Ureter (tissue), 1 donor: ENCODE results near the gene CLCN3. TPM values are rescaled to one million over a fixed set of nuclear protein-coding genes. Genes with fewer than 3 reads are reported as not detected.
"Not testable (repeated sequence)": the region's sequence is repeated elsewhere in the genome, so short reads cannot be mapped to it uniquely, and the experiment has no call there.

Experiments
- DNase-seq: peaks from one replicate; pipeline ENCODE4 v3.0.0-alpha.2; 2020; ENCODE audit warnings: low spot score
- total RNA-seq: library from RNA; stranded (reverse); gene quantifications from one replicate; pipeline ENCODE4 v1.2.4, GENCODE V29; 2023
- donor health status: DM: yes; HTN: yes; CAD: no.

Gene CLCN3
- total RNA-seq, 1 donor from 2014 or later, result 79.2 TPM

- DNase-seq, result no peak
Observed at GRCh38 chr4:169655401-169655800, 35.0 kb downstream of the CLCN3 start.

- DNase-seq, result no peak
Observed at GRCh38 chr4:169657470-169658107, 37.2 kb downstream of the CLCN3 start.

DNA sequence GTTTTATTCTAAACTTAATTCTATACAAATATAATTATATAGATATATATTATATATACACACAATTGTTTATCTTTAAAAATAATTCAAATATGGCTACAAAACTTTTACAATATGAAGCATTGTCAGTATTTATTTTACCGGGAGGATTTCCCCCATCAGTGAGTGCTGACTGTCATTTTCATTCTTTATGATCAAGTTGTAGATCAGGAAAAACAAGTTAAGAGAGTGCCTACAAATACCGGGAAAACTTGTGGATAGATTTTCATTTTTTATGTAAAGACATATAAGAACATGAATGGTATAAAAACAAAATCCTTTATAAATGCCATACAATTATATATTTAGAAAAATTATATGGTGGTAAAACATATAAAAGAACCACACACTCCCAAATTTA lies 37.8 kb downstream of the CLCN3 start:
- no peak for DNase-seq

- no peak for DNase-seq
Observed at GRCh38 chr4:169658975-169659715, 38.8 kb downstream of the CLCN3 start.

DNA sequence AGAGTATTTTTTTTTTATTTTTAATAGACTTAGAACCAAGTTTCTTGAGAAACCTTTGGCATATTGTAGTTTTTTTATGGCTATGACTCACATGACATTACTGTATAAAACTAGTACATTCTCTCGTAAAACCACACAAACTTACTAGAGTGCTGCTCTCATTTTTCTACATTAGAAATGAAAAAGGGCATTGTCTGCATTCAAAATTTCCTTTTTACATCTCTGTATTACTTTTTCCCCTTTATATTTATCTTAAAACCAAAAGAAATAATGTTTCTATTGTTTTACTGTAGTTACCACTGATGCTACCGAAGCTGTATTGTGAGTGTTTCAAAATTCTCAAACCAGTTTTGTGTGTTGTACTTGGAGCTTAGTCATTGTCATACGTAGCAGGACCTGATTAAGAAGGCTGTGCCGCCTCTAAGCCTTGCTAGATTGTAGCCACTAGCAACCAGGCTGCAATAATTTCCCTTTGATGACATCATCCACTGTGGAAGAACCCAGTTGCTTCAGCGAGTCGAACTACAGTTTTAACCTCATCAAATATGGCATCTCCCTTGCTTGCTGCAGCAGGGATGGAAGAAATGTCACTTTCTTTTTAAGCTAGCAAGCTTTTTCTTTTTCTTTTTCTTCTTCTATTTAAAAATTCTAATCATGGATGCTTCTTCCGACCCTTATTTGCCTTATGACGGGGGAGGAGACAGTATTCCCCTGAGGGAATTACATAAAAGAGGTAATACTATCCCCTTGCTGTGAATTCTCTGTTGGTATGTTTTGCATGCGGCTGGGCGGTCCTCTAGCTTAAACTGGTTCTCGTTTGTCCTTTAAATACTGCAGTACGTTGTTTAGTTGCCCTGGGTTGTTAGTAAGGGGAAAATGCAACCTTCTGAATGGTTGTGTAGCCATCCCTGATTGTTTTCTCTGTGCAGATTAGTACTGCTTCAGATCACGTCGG lies 39.6 kb downstream of the CLCN3 start:
- peak; percentile 85 for DNase-seq

- DNase-seq, result no peak
Observed at GRCh38 chr4:169660929-169661328, 40.6 kb downstream of the CLCN3 start.

DNA sequence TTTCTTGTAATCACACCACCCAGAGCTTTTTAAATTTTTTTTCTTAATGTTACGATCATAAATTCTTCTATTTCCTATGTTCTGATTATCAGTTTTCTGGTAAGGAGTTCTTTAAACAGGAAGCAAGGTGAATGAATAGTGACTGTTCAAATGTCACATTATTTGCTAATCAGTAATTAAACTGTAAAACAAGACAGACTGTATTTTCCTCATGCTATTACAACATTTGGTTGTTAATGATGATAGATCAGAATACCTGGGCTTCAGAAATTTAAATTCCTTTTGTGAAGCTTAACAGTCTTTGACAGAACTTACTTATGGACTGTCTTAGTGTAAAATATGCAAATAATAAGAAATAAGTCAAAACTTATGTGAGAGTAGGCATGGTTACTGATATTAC lies 41.4 kb downstream of the CLCN3 start:
- DNase-seq, result no peak

GRCh38 chr4:169662206-169662605 lies 41.8 kb downstream of the CLCN3 start:
- DNase-seq, result no peak

DNA sequence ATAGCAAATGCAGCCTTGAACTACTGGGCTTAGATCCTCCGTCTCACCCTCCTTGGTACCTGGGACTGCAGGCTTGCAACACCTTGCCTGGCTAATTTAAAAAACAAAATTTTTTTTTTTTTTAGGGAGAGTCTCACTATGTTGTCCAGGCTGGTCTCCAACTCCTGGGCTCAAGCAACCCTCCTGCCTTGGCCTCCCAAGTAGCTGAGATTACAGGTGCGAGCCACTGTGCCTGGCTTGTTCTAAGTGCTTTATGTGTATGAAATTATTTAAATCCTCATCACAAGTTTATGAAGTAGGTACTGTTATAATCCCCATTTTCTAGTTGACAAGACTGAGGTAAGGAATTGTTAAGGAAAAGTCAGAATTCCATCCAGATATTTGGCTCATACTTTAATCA lies 43.0 kb downstream of the CLCN3 start:
- DNase-seq, result no peak

DNA sequence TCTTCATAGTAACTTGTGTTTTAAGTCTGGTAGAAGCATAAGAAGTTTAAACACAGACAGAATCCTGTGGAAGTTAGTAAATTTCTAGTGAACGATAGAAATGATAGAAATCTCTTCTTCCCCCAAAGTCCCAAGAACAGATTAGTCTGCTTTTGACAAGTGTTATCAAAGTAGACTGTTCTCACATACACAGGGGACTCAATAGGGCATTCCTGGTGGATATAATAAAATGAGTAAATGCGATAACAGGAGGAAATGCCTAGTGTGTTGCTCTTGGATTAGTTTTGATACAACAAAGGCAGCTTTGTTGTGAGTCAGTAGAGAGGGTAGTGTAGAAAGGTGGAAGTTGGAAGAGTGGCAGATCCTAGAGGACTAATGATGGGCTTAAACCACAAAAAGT lies 43.5 kb downstream of the CLCN3 start:
- no peak for DNase-seq

GRCh38 chr4:169664615-169665014 lies 44.2 kb downstream of the CLCN3 start:
- DNase-seq, result no peak

DNA sequence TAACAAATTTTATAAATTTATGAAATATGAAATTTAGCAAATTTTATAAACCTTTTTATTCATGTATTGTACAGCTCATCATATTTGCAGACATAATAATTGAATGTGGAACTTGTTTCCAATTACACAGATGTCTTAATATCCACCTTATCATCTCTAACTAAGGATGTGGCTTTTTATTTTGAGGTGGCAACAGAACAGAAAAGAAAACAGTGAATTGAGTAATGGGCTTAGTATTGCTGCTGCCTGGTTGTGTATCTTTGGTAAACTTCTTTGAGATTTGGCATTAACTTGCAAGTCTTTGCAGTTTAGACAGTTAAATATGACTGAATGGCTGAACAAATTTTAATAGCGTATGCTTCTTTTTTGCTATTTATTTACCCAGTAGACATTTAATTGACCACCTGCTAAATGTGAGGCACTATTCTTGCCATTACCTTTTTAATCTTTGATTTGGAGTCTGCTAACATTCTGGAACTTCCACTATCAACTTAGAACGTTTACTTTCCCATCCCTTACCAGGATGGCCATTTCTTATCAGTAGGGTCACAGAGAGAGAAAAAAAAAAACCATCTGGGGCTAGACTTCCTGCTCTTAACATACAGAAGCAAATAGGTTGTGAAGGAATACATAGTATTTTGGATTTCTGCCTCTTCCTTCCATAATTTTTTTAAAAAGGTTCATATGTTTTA lies 44.8 kb downstream of the CLCN3 start:
- no peak for DNase-seq

GRCh38 chr4:169668069-169668721 lies 47.8 kb downstream of the CLCN3 start:
- no peak for DNase-seq

DNA sequence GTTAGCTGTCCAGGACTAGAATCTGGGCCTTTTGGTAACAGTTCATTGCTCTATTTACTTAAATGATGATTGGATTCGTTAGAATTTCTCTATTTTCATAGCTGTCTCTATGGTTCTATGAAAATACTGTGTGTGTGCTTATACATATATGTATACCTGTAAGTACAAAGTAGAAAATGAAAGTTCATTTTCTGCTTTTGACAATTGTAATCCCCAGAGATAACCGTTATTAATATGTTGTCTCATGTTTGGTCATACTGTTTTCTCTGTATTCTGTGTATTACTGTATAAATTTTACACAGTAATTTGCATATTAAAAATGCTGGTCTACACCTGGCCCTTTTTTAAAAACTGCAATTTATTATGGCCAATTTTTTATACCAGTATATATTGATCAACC lies 55.4 kb downstream of the CLCN3 start:
- no peak for DNase-seq

GRCh38 chr4:169677150-169677748 lies 56.9 kb downstream of the CLCN3 start:
- DNase-seq, result no peak

DNA sequence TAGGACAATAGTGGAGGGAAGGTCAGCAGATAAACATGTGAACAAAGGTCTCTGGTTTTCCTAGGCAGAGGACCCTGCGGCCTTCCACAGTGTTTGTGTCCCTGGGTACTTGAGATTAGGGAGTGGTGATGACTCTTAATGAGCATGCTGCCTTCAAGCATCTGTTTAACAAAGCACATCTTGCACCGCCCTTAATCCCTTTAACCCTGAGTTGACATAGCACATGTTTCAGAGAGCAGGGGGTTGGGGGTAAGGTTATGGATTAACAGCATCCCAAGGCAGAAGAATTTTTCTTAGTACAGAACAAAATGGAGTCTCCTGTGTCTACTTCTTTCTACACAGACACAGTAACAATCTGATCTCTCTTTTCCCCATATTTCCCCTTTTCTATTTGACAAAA lies 58.1 kb downstream of the CLCN3 start:
- not testable (repeated sequence) for DNase-seq

GRCh38 chr4:169678951-169679591 lies 58.7 kb downstream of the CLCN3 start:
- DNase-seq, result not testable (repeated sequence)

DNA sequence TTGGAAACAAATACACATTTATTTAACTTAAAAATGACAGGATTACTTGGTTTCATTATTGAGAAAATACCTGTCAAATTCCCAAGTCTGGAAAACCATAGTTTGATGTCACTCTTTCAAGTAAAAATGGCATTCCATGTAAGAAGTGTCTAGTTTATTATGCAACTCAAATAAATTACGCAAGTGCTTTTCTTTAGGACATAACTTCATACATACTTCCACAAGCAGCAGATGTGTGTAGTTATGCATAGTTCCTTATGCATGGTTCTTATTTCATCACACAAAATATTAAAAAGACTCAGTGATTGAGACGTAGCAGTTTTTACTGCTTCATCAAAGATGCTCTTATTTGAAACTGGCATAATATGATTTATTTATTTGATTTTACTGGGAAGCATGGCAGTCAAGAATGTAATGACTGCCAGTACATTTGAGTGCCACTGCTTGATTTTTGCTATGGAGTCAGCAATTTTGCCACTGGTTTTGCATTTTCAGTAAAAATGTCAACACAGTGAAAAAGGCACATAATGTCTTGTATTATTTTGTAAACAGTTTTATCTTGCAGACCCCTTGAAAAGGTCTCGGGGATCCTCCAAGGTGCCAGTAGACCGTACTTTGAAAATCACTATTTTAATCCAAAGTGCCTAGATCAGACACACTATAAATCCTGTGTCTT lies 62.1 kb downstream of the CLCN3 start:
- no peak for DNase-seq

GRCh38 chr4:169689681-169690080 lies 69.3 kb downstream of the CLCN3 start:
- no peak for DNase-seq

DNA sequence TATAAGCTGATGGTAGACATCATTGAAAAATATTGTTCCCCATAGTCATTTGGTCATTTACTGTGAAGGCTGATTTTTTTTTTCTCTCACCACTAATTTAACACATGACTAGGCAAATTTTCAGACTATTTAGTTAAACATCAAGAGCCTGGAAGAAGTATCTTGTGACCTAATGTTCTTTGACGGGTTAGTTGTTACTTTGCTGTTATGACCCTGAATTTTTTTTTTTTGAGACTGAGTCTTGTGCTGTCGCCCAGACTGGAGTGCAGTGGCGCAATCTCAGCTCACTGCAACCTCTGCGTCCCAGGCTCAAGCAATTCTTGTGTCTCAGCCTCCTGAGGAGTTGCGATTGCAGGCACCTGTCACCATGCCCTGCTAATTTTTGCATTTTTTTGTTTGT lies 70.4 kb downstream of the CLCN3 start:
- DNase-seq, result no peak
